Tibial nerve (tissue), 4 donors: ENCODE measurements around the gene MIA2. TPM values are rescaled to one million over a fixed set of nuclear protein-coding genes. Genes with fewer than 3 reads are reported as not detected.
A peak's percentile ranks its signal among the peaks of the same experiment; 100 is the strongest.

Source experiments
- DNase-seq, 2 donors: peaks; one replicate each; pipeline ENCODE4 v3.0.0-alpha.2; 2019; ENCODE audit warnings: low spot score in 2 of 2
- H3K27ac ChIP-seq, 4 donors: fragments of 200-600 bp; sonication (generic) in 3 of 4; one replicate each; pipeline ENCODE4 v1.5.1; 2017 to 2019; ENCODE audit warnings: mild to moderate bottlenecking in 1 of 4
- H3K27me3 ChIP-seq, 2 donors: fragments of 200-600 bp; sonication (generic) in 1 of 2; one replicate each; pipeline versions ENCODE4 v1.5.1 to v1.6.0; 2017 to 2019
- H3K36me3 ChIP-seq, 3 donors: fragments of 200-600 bp; sonication (generic); one replicate each; pipeline ENCODE4 v1.5.1; 2018 to 2019
- H3K4me1 ChIP-seq, 4 donors: fragments of 200-600 bp; sonication (generic) in 3 of 4; one replicate each; pipeline ENCODE4 v1.5.1; 2017 to 2019
- H3K4me3 ChIP-seq, 4 donors: fragments of 200-600 bp; sonication (generic) in 3 of 4; one replicate each; pipeline ENCODE4 v1.5.1; 2017 to 2019; ENCODE audit warnings: mild to moderate bottlenecking in 1 of 4, moderate library complexity in 1 of 4
- H3K9me3 ChIP-seq, 4 donors: fragments of 200-600 bp; sonication (generic) in 3 of 4; one replicate each; pipeline ENCODE4 v1.5.1; 2017 to 2019
- EP300 ChIP-seq, 2 donors: sonication (generic); formaldehyde crosslinking; IDR thresholded peaks; one replicate each; pipeline ENCODE4 v1.6.1; 2017; ENCODE audit warnings: antibody characterized with exemption in 2 of 2, mild to moderate bottlenecking in 1 of 2
- POLR2A ChIP-seq, 2 donors: fragments of 450-650 bp; IDR thresholded peaks; one replicate each; pipeline ENCODE4 v1.6.1; 2017; ENCODE audit warnings: antibody characterized with exemption in 2 of 2, mild to moderate bottlenecking in 2 of 2, moderate library complexity in 2 of 2
- WGBS, 2 donors: methylation state at CpG; one replicate each; pipeline ENCODE4 v1.1.5; 2018; 5-methylcytosine and 5-hydroxymethylcytosine counted together
- total RNA-seq, 4 donors: library from RNA; depleted of rRNA; stranded (reverse); fragments of >200 nt; gene quantifications; one replicate each; pipeline ENCODE4 v1.1.0, GENCODE V29; 2016
- TF ChIP-seq, protein P1 (sequence below), 5 experiments: fragments of 200-600 bp in 3 of 5; fragments of 450-650 bp in 2 of 5; sonication (generic) in 3 of 5; IDR thresholded peaks; one replicate each; pipeline ENCODE4 v1.5.1; 2016 to 2019; ENCODE audit warnings: antibody characterized with exemption in 5 of 5, mild to moderate bottlenecking in 3 of 5, moderate library complexity in 2 of 5

The MIA2 gene
- total RNA-seq, 4 donors from 2014 or later = 14.7 to 22.2 (median 16.3) TPM

- Histone ChIP-seq H3K27me3 (no peaks in the 10 kb centered on the region), H3K9me3 (peaks cover 0 to 10% (median 0%) of the 10 kb centered on the region in 4 donors), H3K36me3 (no peaks in the 10 kb centered on the region), H3K27ac (peak overlapping the region; percentile 92 to 99 (median 96)), H3K4me3 (peak overlapping the region; percentile 80 to 97 (median 84)), H3K4me1 (peaks cover 0 to 34% (median 15%) of the 10 kb centered on the region in 4 donors)
- TF ChIP-seq EP300 (IDR thresholded peaks at IDR 0.05) (peak in 1 of 2 donors; percentile 89), POLR2A (IDR thresholded peaks at IDR 0.05) (peak; percentile 18 to 60)
- TF ChIP-seq, protein P1, sequence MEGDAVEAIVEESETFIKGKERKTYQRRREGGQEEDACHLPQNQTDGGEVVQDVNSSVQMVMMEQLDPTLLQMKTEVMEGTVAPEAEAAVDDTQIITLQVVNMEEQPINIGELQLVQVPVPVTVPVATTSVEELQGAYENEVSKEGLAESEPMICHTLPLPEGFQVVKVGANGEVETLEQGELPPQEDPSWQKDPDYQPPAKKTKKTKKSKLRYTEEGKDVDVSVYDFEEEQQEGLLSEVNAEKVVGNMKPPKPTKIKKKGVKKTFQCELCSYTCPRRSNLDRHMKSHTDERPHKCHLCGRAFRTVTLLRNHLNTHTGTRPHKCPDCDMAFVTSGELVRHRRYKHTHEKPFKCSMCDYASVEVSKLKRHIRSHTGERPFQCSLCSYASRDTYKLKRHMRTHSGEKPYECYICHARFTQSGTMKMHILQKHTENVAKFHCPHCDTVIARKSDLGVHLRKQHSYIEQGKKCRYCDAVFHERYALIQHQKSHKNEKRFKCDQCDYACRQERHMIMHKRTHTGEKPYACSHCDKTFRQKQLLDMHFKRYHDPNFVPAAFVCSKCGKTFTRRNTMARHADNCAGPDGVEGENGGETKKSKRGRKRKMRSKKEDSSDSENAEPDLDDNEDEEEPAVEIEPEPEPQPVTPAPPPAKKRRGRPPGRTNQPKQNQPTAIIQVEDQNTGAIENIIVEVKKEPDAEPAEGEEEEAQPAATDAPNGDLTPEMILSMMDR (IDR thresholded peaks at IDR 0.05) = peak in 2 of 5 experiments; percentile 22 to 24
- 0 to 1% methylated on average over 28 to 55 of the region's 70 CpGs for WGBS, 2 donors
- DNase-seq = peak; percentile 50 to 71
Observed at GRCh38 chr14:39266871-39267607, 33.3 kb downstream of the MIA2 start.

DNA sequence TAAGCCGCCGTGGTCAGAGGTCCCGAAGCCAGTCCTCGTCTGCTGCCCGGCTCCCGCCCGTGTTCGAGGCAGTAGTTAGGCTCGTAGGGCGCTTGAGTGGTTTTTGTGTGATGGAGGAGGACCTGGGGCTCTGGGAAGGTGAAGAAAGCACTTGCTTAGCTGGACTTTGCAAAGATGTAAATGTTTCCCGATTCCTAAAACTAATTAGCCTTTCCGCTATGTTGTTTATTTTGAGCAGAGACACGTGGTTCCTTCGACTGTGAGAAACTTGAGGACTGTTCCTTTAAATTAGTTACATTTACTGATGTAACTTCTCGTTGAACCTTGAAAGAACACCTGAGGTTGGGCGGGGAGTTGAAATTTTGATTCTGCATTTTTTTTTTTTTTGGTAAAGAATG is 33.9 kb downstream of the MIA2 start:
- TF ChIP-seq, protein P1 (IDR thresholded peaks at IDR 0.05) = no peak
- TF ChIP-seq POLR2A (IDR thresholded peaks at IDR 0.05) (no peak), EP300 (IDR thresholded peaks at IDR 0.05) (no peak)
- Histone ChIP-seq H3K36me3 (no peaks in the 10 kb centered on the region), H3K27ac (peak overlapping the region; percentile 92 to 99 (median 96)), H3K4me1 (peaks cover 0 to 34% (median 15%) of the 10 kb centered on the region in 4 donors), H3K4me3 (peak overlapping the region; percentile 80 to 97 (median 84)), H3K9me3 (peaks cover 0 to 6% (median 0%) of the 10 kb centered on the region in 4 donors), H3K27me3 (no peaks in the 10 kb centered on the region)
- peak in 1 of 2 donors; percentile 9 for DNase-seq
- 0% methylated on average over 16 of the region's 16 CpGs for WGBS, 2 donors

DNA sequence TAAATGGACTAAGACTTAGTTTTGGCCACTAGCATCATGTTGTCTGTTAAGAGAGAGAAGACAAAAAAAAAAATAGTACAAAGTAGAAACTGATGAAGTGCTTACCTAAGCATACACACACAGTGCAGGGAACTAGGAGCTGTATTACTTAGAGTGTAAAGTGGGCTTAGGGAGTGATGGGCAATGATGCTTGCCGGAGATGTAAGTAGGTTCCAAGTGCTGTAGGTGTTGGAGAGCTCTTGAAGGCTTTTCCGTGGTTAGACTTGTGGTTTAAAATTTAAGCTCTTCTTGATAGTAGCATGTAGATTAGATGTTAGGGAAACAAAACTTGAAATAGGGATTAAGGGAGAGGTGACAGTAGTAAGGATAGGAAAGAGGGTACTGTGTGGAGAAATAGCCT is 34.7 kb downstream of the MIA2 start:
- H3K36me3 ChIP-seq = no peaks in the 10 kb centered on the region
- peak overlapping the region; percentile 17 to 97 (median 80) for H3K4me3 ChIP-seq
- peaks cover 0 to 6% (median 0%) of the 10 kb centered on the region in 4 donors for H3K9me3 ChIP-seq
- H3K27ac ChIP-seq = peak overlapping the region in 1 of 4 donors; percentile 92
- no peak for TF ChIP-seq POLR2A (IDR thresholded peaks at IDR 0.05)
- TF ChIP-seq, protein P1 (IDR thresholded peaks at IDR 0.05) = no peak
- TF ChIP-seq EP300 (IDR thresholded peaks at IDR 0.05) = no peak
- WGBS, 2 donors = 33 to 51% methylated on average over 2 of the region's 2 CpGs
- H3K4me1 ChIP-seq = peaks cover 0 to 34% (median 15%) of the 10 kb centered on the region in 4 donors
- no peak for DNase-seq
- no peaks in the 10 kb centered on the region for H3K27me3 ChIP-seq

- Histone ChIP-seq H3K9me3 (peaks cover 0 to 6% (median 0%) of the 10 kb centered on the region in 4 donors), H3K27me3 (no peaks in the 10 kb centered on the region), H3K27ac (no peak overlapping the region), H3K4me1 (peaks cover 0 to 24% (median 10%) of the 10 kb centered on the region in 4 donors), H3K4me3 (no peak overlapping the region), H3K36me3 (no peaks in the 10 kb centered on the region)
- TF ChIP-seq EP300 (IDR thresholded peaks at IDR 0.05) = no peak
- no peak for TF ChIP-seq POLR2A (IDR thresholded peaks at IDR 0.05)
- TF ChIP-seq, protein P1 (IDR thresholded peaks at IDR 0.05) = no peak
- no peak for DNase-seq
- WGBS, 2 donors = 97 to 98% methylated on average over 1 of the region's 1 CpG
Observed at GRCh38 chr14:39272918-39273317, 39.2 kb downstream of the MIA2 start.

DNA sequence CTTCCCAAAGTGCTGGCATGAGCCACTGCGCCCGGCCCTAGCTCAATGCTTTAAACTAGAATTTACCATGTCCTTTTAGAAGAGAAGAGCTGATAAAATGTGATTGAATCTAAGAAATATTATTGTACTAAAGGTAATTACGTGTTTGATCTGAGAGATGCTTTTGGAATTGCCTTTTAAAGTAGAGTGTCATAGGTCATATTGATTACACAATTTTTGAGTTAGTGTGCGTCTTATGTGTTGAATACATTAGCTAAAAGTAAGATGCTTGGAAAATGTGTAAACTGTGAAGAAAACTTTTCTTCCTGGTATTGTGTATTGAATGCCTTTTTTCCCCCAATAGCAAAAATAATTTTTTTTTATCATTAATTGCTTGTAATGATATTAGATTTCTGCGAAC is 41.7 kb downstream of the MIA2 start:
- 85 to 92% methylated on average over 5 of the region's 5 CpGs for WGBS, 2 donors
- no peak overlapping the region for H3K27ac ChIP-seq
- H3K27me3 ChIP-seq = no peaks in the 10 kb centered on the region
- peaks cover 0 to 12% (median 2%) of the 10 kb centered on the region in 3 donors for H3K36me3 ChIP-seq
- no peak for DNase-seq
- TF ChIP-seq POLR2A (IDR thresholded peaks at IDR 0.05) = no peak
- H3K4me3 ChIP-seq = no peak overlapping the region
- peaks cover 0 to 4% (median 0%) of the 10 kb centered on the region in 4 donors for H3K4me1 ChIP-seq
- peaks cover 0 to 6% (median 0%) of the 10 kb centered on the region in 4 donors for H3K9me3 ChIP-seq
